ENCODE measurements around the gene NAALAD2.
"Not testable (repeated sequence)": the region's sequence is repeated elsewhere in the genome, so short reads cannot be mapped to it uniquely, and the experiment has no call there.

Gene NAALAD2

GRCh38 chr11:90197377-90197776 is 62.9 kb downstream of the NAALAD2 start:
- no peak for DNase-seq

- DNase-seq = no peak
These were observed 67.9 kb downstream of the NAALAD2 start for GRCh38 chr11:90202342-90202741.

GRCh38 chr11:90204407-90204806 is 69.9 kb downstream of the NAALAD2 start:
- no peak for DNase-seq

GRCh38 chr11:90204832-90205646 is 70.6 kb downstream of the NAALAD2 start:
- DNase-seq = no peak

GRCh38 chr11:90207992-90208391 is 73.5 kb downstream of the NAALAD2 start:
- DNase-seq = not testable (repeated sequence)

- DNase-seq = no peak
These were observed 74.4 kb downstream of the NAALAD2 start for GRCh38 chr11:90208857-90209256.

- no peak for DNase-seq
These were observed 78.9 kb downstream of the NAALAD2 start for GRCh38 chr11:90213322-90213721.

GRCh38 chr11:90216611-90217010 is 82.1 kb downstream of the NAALAD2 start:
- no peak for DNase-seq

GRCh38 chr11:90218606-90219005 is 84.1 kb downstream of the NAALAD2 start:
- DNase-seq = no peak

GRCh38 chr11:90219438-90219837 is 85.0 kb downstream of the NAALAD2 start:
- no peak for DNase-seq

- DNase-seq = no peak
These were observed 85.9 kb downstream of the NAALAD2 start for GRCh38 chr11:90220391-90220790.

GRCh38 chr11:90221803-90222458 is 87.5 kb downstream of the NAALAD2 start:
- DNase-seq = no peak

- DNase-seq = peak; percentile 91
These were observed 88.2 kb downstream of the NAALAD2 start, which contains the start of gene CHORDC1 for GRCh38 chr11:90222459-90223247. Gene CHORDC1, minus strand, starts transcription at chr11:90223049. Its CDS starts 95 bp downstream, at chr11:90222954.

- no peak for DNase-seq
These were observed 88.8 kb downstream of the NAALAD2 start for GRCh38 chr11:90223248-90223585.

GRCh38 chr11:90228056-90228455 is 93.6 kb downstream of the NAALAD2 start:
- no peak for DNase-seq

- DNase-seq = no peak
These were observed 95.3 kb downstream of the NAALAD2 start for GRCh38 chr11:90229791-90230190.

- no peak for DNase-seq
These were observed 100.5 kb downstream of the NAALAD2 start for GRCh38 chr11:90234977-90235376.

GRCh38 chr11:90235526-90235925 is 101.1 kb downstream of the NAALAD2 start:
- DNase-seq = no peak

GRCh38 chr11:90237004-90237403 is 102.5 kb downstream of the NAALAD2 start:
- no peak for DNase-seq

- peak; percentile 61 for DNase-seq
These were observed 105.6 kb downstream of the NAALAD2 start for GRCh38 chr11:90239967-90240636.

GRCh38 chr11:90241414-90241813 is 107.0 kb downstream of the NAALAD2 start:
- no peak for DNase-seq

Data from stimulated activated naive CD4-positive, alpha-beta T cell treated with Interleukin-2 at 50 U/mL for 16 hours (primary cell).